ENCODE data around the gene P3H2. TPM values are rescaled to one million over a fixed set of nuclear protein-coding genes. Genes with fewer than 3 reads are reported as not detected.

Gene P3H2
- total RNA-seq, 1 experiment from 2014 or later, result 20.9 TPM

GRCh38 chr3:190048932-190049441 lies 71.7 kb downstream of the P3H2 start:
- H3K9me2 ChIP-seq (ENCODE audit: insufficient read depth), result no peaks in the 10 kb centered on the region
- TF ChIP-seq EZH2 (IDR thresholded peaks at IDR 0.05; ENCODE audit: low read depth) (no peak), CTCF (conservative IDR thresholded peaks at IDR 0.05) (no peak)
- no TSS peak for BruUV-seq (replicated peaks)
- POLR2A ChIA-PET (ENCODE audit: unreplicated experiment), result no interaction called here
- no peaks in the 10 kb centered on the region for H3K27me3 ChIP-seq (ENCODE audit: insufficient read depth, low read depth)
- H3K79me2 ChIP-seq (ENCODE audit: low read depth), result no peaks in the 10 kb centered on the region
- DNase-seq, result no peak
- no peaks in the 10 kb centered on the region for H3F3A ChIP-seq (ENCODE audit: insufficient read depth, low read depth)
- no peak overlapping the region for H3K4me3 ChIP-seq
- H3K4me2 ChIP-seq, result no peak overlapping the region
- CTCF ChIA-PET, result no interaction called here
- intact Hi-C loops (cut with micrococcal nuclease; ENCODE audit: unreplicated experiment), result no loop called here
- H3K9me3 ChIP-seq (ENCODE audit: insufficient read depth, low read depth), result no peaks in the 10 kb centered on the region
- H3K4me1 ChIP-seq (replicated peaks; ENCODE audit: insufficient read depth), result peaks cover 2% of the 10 kb centered on the region; the same call in 1 of the 2 replicates
- H2AFZ ChIP-seq, result no peak overlapping the region
- H4K20me1 ChIP-seq (ENCODE audit: insufficient read depth), result no peaks in the 10 kb centered on the region
- no peaks in the 10 kb centered on the region for H3K36me3 ChIP-seq (ENCODE audit: low read depth)
- H3K27ac ChIP-seq, result no peak overlapping the region

GRCh38 chr3:190044974-190045373 lies 75.7 kb downstream of the P3H2 start:
- CTCF ChIA-PET, result no interaction called here
- H3K4me2 ChIP-seq, result no peak overlapping the region
- POLR2A ChIA-PET (ENCODE audit: unreplicated experiment), result no interaction called here

GRCh38 chr3:190044142-190044541 lies 76.6 kb downstream of the P3H2 start:
- no peak for TF ChIP-seq EZH2 (IDR thresholded peaks at IDR 0.05; ENCODE audit: low read depth)
- TF ChIP-seq CTCF (conservative IDR thresholded peaks at IDR 0.05), result no peak
- Histone ChIP-seq H3K27me3 (ENCODE audit: insufficient read depth, low read depth) (no peaks in the 10 kb centered on the region), H3K4me2 (no peak overlapping the region), H3K9me3 (ENCODE audit: insufficient read depth, low read depth) (no peaks in the 10 kb centered on the region), H3K27ac (no peak overlapping the region), H3K9me2 (ENCODE audit: insufficient read depth) (no peaks in the 10 kb centered on the region), H3K36me3 (ENCODE audit: low read depth) (no peaks in the 10 kb centered on the region), H2AFZ (no peak overlapping the region), H4K20me1 (ENCODE audit: insufficient read depth) (no peaks in the 10 kb centered on the region), H3F3A (ENCODE audit: insufficient read depth, low read depth) (no peaks in the 10 kb centered on the region), H3K4me3 (no peak overlapping the region), H3K79me2 (ENCODE audit: low read depth) (no peaks in the 10 kb centered on the region), H3K4me1 (replicated peaks; ENCODE audit: insufficient read depth) (no peaks in the 10 kb centered on the region)
- POLR2A ChIA-PET (ENCODE audit: unreplicated experiment), result interaction anchor here (0.6 kb wide), 2 partner anchors 40 to 624 kb away, joined by 3 to 6 read pairs; no protein-coding TSS in a partner anchor
- CTCF ChIA-PET, result no interaction called here
- DNase-seq, result no peak
- intact Hi-C loops (cut with micrococcal nuclease; ENCODE audit: unreplicated experiment), result no loop called here
- no TSS peak for BruUV-seq (replicated peaks)

More at GRCh38 chr3:190044974-190045373, 75.7 kb downstream of the P3H2 start:
- no peaks in the 10 kb centered on the region for H4K20me1 ChIP-seq (ENCODE audit: insufficient read depth)
- H3K27me3 ChIP-seq (ENCODE audit: insufficient read depth, low read depth), result no peaks in the 10 kb centered on the region
- no peak overlapping the region for H3K4me3 ChIP-seq
- no peak for TF ChIP-seq EZH2 (IDR thresholded peaks at IDR 0.05; ENCODE audit: low read depth)
- no peak for TF ChIP-seq CTCF (conservative IDR thresholded peaks at IDR 0.05)
- no peaks in the 10 kb centered on the region for H3F3A ChIP-seq (ENCODE audit: insufficient read depth, low read depth)
- DNase-seq, result no peak
- no TSS peak for BruUV-seq (replicated peaks)
- no peak overlapping the region for H2AFZ ChIP-seq
- no peaks in the 10 kb centered on the region for H3K4me1 ChIP-seq (replicated peaks; ENCODE audit: insufficient read depth)
- no peaks in the 10 kb centered on the region for H3K36me3 ChIP-seq (ENCODE audit: low read depth)
- intact Hi-C loops (cut with micrococcal nuclease; ENCODE audit: unreplicated experiment), result no loop called here
- H3K27ac ChIP-seq, result no peak overlapping the region
- H3K79me2 ChIP-seq (ENCODE audit: low read depth), result no peaks in the 10 kb centered on the region
- no peaks in the 10 kb centered on the region for H3K9me3 ChIP-seq (ENCODE audit: insufficient read depth, low read depth)
- H3K9me2 ChIP-seq (ENCODE audit: insufficient read depth), result no peaks in the 10 kb centered on the region
